Keratinocyte (primary cell): ENCODE results near the gene AKNA. TPM values are rescaled to one million over a fixed set of nuclear protein-coding genes. Genes with fewer than 3 reads are reported as not detected.

ENCODE experiments used
- DNase-seq: peaks from one replicate; pipeline ENCODE4 v3.0.0-alpha.2; 2011; ENCODE audit warnings: low read depth, missing footprints, low spot score
- FAIRE-seq: peaks from 2 replicates; lab custom pipeline; 2011; peaks lifted over from hg19 to GRCh38; lab: Jason Lieb, UNC
- H2AFZ ChIP-seq: 2 replicates; pipeline ENCODE4 v1.6.0; 2012; ENCODE audit warnings: low read length, control low read depth, inconsistent platforms; ENCODE audit not compliant: control insufficient read depth
- H3K27ac ChIP-seq: 2 replicates; pipeline ENCODE4 v1.5.1; 2011; ENCODE audit warnings: low read length; ENCODE audit not compliant: control insufficient read depth, insufficient read depth
- H3K27me3 ChIP-seq: 3 replicates; pipeline ENCODE4 v1.6.0; 2011; ENCODE audit warnings: low read length; ENCODE audit not compliant: control insufficient read depth, insufficient read depth; ENCODE audit errors: extremely low read depth
- H3K36me3 ChIP-seq, 2 experiments: 2 replicates in 1 of 2; 3 replicates in 1 of 2; pipeline ENCODE4 v1.5.1; 2011; ENCODE audit warnings: low read length in 2 of 2, mild to moderate bottlenecking in 1 of 2; ENCODE audit not compliant: control insufficient read depth in 2 of 2, insufficient read depth in 2 of 2; ENCODE audit errors: extremely low read depth in 1 of 2
- H3K4me1 ChIP-seq: 3 replicates; pipeline ENCODE4 v1.5.1; 2011; ENCODE audit warnings: low read length; ENCODE audit not compliant: control insufficient read depth, insufficient read depth; ENCODE audit errors: extremely low read depth
- H3K4me2 ChIP-seq: 3 replicates; pipeline ENCODE4 v1.6.0; 2011; ENCODE audit warnings: low read depth, low read length; ENCODE audit not compliant: control insufficient read depth, insufficient read depth; ENCODE audit errors: extremely low read depth
- H3K4me3 ChIP-seq, 3 experiments: fragments of 200-600 bp in 1 of 3; sonication (generic) in 1 of 3; 2 replicates in 2 of 3; 3 replicates in 1 of 3; pipeline ENCODE4 v1.5.1; 2011 to 2016; ENCODE audit warnings: low read length in 3 of 3, mild to moderate bottlenecking in 3 of 3, control low read depth in 2 of 3, inconsistent platforms in 1 of 3, low read depth in 1 of 3, mixed read lengths in 1 of 3, mixed run types in 1 of 3, moderate library complexity in 1 of 3; ENCODE audit not compliant: control insufficient read depth in 2 of 3, insufficient read depth in 2 of 3; ENCODE audit errors: extremely low read depth in 1 of 3
- H3K79me2 ChIP-seq: 2 replicates; pipeline ENCODE4 v1.6.0; 2012; ENCODE audit warnings: low read length; ENCODE audit not compliant: control insufficient read depth, insufficient read depth
- H3K9ac ChIP-seq: 3 replicates; pipeline ENCODE4 v1.6.0; 2011; ENCODE audit warnings: low read length; ENCODE audit not compliant: control insufficient read depth, insufficient read depth; ENCODE audit errors: extremely low read depth
- H3K9me1 ChIP-seq: 3 replicates; pipeline ENCODE4 v1.6.0; 2011; ENCODE audit warnings: low read length; ENCODE audit not compliant: control insufficient read depth, insufficient read depth; ENCODE audit errors: extremely low read depth
- H3K9me3 ChIP-seq: 2 replicates; pipeline ENCODE4 v1.5.1; 2012; ENCODE audit warnings: low read depth, low read length; ENCODE audit not compliant: control insufficient read depth
- H4K20me1 ChIP-seq: 3 replicates; pipeline ENCODE4 v1.6.0; 2011; ENCODE audit warnings: low read length; ENCODE audit not compliant: control insufficient read depth, insufficient read depth; ENCODE audit errors: extremely low read depth
- EZH2 ChIP-seq: IDR thresholded peaks from one replicate; pipeline ENCODE4 v1.6.1; 2012; ENCODE audit warnings: inconsistent platforms, mild to moderate bottlenecking, low read length, moderate library complexity
- dilution Hi-C: fragments of 300-500 bp; cut with MboI; formaldehyde crosslinking; loops from one replicate; pipeline ENCODE4 v1.7.0; 2020; ENCODE audit warnings: low sequenced_read_pairs; ENCODE audit not compliant: extremely low pct_ligation_motif_present
- polyA plus RNA-seq, 5 experiments: library from polyadenylated mRNA; depleted of rRNA in 3 of 5; stranded (reverse) in 3 of 5; stranded (forward) in 1 of 5; unstranded in 1 of 5; fragments of >200 nt; gene quantifications; 1 replicate in 1 of 5; 2 replicates in 3 of 5; 3 replicates in 1 of 5; pipeline versions ENCODE4 v1.2.1 to v1.2.3, GENCODE V29; 2011 to 2012; ENCODE audit warnings: missing spikeins in 2 of 5, low read depth in 1 of 5, low replicate concordance in 1 of 5
- TF ChIP-seq, protein P1 (sequence below), 3 experiments: IDR thresholded peaks in 1 of 3; conservative IDR thresholded peaks in 1 of 3; optimal IDR thresholded peaks in 1 of 3; 2 replicates in 2 of 3; 3 replicates in 1 of 3; pipeline versions ENCODE3 to v1.5.1; 2011; ENCODE audit warnings: low read length in 3 of 3, mild to moderate bottlenecking in 3 of 3, moderate library complexity in 2 of 3, control low read depth in 1 of 3, inconsistent platforms in 1 of 3; ENCODE audit not compliant: insufficient read depth in 2 of 3; ENCODE audit errors: extremely low read depth in 1 of 3

Gene AKNA
- polyA plus RNA-seq, 1 donor (not counting 4 experiments of a cell fraction or from before 2014, with no cell fraction given), result 0.79 TPM

DNA sequence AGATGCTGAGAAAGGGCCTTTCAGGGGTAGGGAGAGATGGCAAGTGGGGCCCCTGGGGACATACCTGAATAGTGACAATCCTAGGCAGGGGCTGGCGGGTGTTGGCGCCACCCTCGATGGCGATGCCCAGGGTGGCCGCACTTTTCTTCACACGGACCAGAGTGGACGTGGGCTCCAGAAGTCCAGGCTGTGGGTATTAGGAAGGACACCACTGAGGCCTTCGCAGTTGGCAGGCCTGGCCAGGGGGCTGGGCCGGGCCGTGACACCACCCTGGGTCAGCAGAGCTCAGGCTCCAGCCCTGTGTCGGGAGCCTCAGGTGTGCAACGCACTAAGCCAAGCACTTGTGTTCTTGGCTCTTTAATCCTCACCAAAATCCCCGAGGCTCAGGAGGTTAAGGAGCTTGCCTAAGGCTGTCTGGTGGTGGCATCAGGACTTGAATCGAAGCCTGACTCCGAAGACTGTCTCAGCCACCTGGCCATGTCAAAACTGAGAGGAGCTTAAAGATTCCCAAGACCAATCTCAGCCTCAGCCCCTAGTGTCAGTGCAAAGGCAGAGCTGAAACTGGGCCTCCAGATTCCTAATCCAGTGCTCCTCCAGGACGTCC, 15.5 kb upstream of the AKNA start:
- peaks cover 31% of the 10 kb centered on the region for H3K4me1 ChIP-seq
- H3K4me3 ChIP-seq, result no peak overlapping the region
- H2AFZ ChIP-seq, result no peak overlapping the region
- dilution Hi-C loops, result no loop called here
- DNase-seq, result no peak
- no peaks in the 10 kb centered on the region for H4K20me1 ChIP-seq
- TF ChIP-seq EZH2, result no peak
- TF ChIP-seq, protein P1, sequence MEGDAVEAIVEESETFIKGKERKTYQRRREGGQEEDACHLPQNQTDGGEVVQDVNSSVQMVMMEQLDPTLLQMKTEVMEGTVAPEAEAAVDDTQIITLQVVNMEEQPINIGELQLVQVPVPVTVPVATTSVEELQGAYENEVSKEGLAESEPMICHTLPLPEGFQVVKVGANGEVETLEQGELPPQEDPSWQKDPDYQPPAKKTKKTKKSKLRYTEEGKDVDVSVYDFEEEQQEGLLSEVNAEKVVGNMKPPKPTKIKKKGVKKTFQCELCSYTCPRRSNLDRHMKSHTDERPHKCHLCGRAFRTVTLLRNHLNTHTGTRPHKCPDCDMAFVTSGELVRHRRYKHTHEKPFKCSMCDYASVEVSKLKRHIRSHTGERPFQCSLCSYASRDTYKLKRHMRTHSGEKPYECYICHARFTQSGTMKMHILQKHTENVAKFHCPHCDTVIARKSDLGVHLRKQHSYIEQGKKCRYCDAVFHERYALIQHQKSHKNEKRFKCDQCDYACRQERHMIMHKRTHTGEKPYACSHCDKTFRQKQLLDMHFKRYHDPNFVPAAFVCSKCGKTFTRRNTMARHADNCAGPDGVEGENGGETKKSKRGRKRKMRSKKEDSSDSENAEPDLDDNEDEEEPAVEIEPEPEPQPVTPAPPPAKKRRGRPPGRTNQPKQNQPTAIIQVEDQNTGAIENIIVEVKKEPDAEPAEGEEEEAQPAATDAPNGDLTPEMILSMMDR (optimal IDR thresholded peaks at IDR 0.05 in 1 of 3, IDR thresholded peaks at IDR 0.05 in 1 of 3, conservative IDR thresholded peaks at IDR 0.05 in 1 of 3; ENCODE audit: extremely low read depth in 1 of 3, insufficient read depth in 2 of 3, low read length in 3 of 3), result no peak
- no peak for FAIRE-seq
- H3K9ac ChIP-seq, result no peak overlapping the region
- no peaks in the 10 kb centered on the region for H3K27me3 ChIP-seq
- H3K9me1 ChIP-seq, result peaks cover 3% of the 10 kb centered on the region
- H3K9me3 ChIP-seq, result no peaks in the 10 kb centered on the region
- no peak overlapping the region for H3K4me2 ChIP-seq
- H3K79me2 ChIP-seq, result no peaks in the 10 kb centered on the region
- H3K36me3 ChIP-seq, result peaks cover 0 to 1% of the 10 kb centered on the region in 2 experiments
- H3K27ac ChIP-seq, result no peak overlapping the region

DNA sequence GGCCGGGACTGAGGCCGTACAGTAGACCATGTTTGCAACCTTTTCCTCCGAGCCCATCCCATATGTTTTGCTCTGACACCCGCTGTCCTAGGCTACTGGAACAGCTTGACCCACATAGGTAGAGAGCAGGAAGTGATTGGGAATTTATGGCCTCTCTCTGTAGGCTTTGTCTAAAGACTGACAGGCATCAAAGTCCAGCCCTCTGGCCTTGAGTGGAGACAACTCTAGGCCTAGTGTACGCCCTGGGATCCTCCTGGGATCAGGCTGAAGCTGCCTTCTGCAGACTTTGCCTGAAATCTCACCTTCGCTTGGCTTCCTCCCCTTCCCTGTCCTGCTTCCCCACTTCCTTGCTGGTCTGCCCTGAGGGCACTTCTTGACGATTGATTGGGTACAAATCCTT, 13.6 kb upstream of the AKNA start:
- H3K27me3 ChIP-seq, result no peaks in the 10 kb centered on the region
- H3K36me3 ChIP-seq, result peaks cover 0 to 1% of the 10 kb centered on the region in 2 experiments
- no peak overlapping the region for H3K27ac ChIP-seq
- no peak overlapping the region for H3K9ac ChIP-seq
- dilution Hi-C loops, result no loop called here
- H3K4me1 ChIP-seq, result peaks cover 37% of the 10 kb centered on the region
- H3K9me3 ChIP-seq, result no peaks in the 10 kb centered on the region
- H3K4me2 ChIP-seq, result no peak overlapping the region
- no peaks in the 10 kb centered on the region for H3K79me2 ChIP-seq
- H2AFZ ChIP-seq, result no peak overlapping the region
- TF ChIP-seq, protein P1 (optimal IDR thresholded peaks at IDR 0.05 in 1 of 3, IDR thresholded peaks at IDR 0.05 in 1 of 3, conservative IDR thresholded peaks at IDR 0.05 in 1 of 3; ENCODE audit: extremely low read depth in 1 of 3, insufficient read depth in 2 of 3, low read length in 3 of 3), result no peak
- no peak for TF ChIP-seq EZH2
- no peak for FAIRE-seq
- no peak overlapping the region for H3K4me3 ChIP-seq
- no peaks in the 10 kb centered on the region for H4K20me1 ChIP-seq
- peaks cover 3% of the 10 kb centered on the region for H3K9me1 ChIP-seq
- DNase-seq, result no peak
